GM23338 (cell line): ENCODE data around the gene S100A14.

Experiments
- CREB1 ChIP-seq: fragments of 250-450 bp; sonication (Bioruptor Pico); IDR thresholded peaks from 2 replicates; pipeline ENCODE4 v1.5.0; 2020; ENCODE audit warnings: low read depth, mild to moderate bottlenecking, moderate library complexity
- EZH2 ChIP-seq: fragments of 200-600 bp; sonication (generic); IDR thresholded peaks from one replicate; pipeline ENCODE4 v1.8.0; 2017; ENCODE audit warnings: antibody characterized with exemption, mild to moderate bottlenecking, low read depth; ENCODE audit not compliant: unreplicated experiment
- EZH2phosphoT487 ChIP-seq: fragments of 200-600 bp; sonication (generic); IDR thresholded peaks from one replicate; pipeline ENCODE4 v1.8.1; 2018; ENCODE audit warnings: antibody characterized with exemption; ENCODE audit not compliant: unreplicated experiment
- JUNB ChIP-seq: IDR thresholded peaks from one replicate; pipeline ENCODE4 v1.6.1; 2016; ENCODE audit warnings: antibody characterized with exemption; ENCODE audit not compliant: unreplicated experiment
- POLR2AphosphoS5 ChIP-seq: IDR thresholded peaks from 2 replicates; pipeline ENCODE4 v1.6.1; 2016; ENCODE audit warnings: antibody characterized with exemption, low read depth
- STAT1 ChIP-seq: IDR thresholded peaks from one replicate; pipeline ENCODE4 v1.6.1; 2016; ENCODE audit warnings: antibody characterized with exemption; ENCODE audit not compliant: unreplicated experiment
- ZNF331 ChIP-seq: fragments of 250-450 bp; sonication (Bioruptor Pico); IDR thresholded peaks from 2 replicates; pipeline ENCODE4 v1.5.0; 2020; ENCODE audit warnings: low read depth, mild to moderate bottlenecking, moderate library complexity
- TF ChIP-seq, protein P1 (sequence below), 2 experiments: fragments of 200-600 bp in 1 of 2; sonication (generic) in 1 of 2; conservative IDR thresholded peaks; 2 replicates each; pipeline versions ENCODE4 v1.5.1 to v1.6.1; 2016 to 2017; ENCODE audit warnings: antibody characterized with exemption in 2 of 2, low read depth in 2 of 2, mild to moderate bottlenecking in 2 of 2, moderate library complexity in 1 of 2
- TF ChIP-seq, protein P2 (sequence below): IDR thresholded peaks from 2 replicates; pipeline ENCODE4 v1.6.1; 2016; ENCODE audit warnings: antibody characterized with exemption
- TF ChIP-seq, protein P3 (sequence below): IDR thresholded peaks from one replicate; pipeline ENCODE4 v1.6.1; 2018; ENCODE audit warnings: antibody characterized with exemption; ENCODE audit not compliant: unreplicated experiment

DNA sequence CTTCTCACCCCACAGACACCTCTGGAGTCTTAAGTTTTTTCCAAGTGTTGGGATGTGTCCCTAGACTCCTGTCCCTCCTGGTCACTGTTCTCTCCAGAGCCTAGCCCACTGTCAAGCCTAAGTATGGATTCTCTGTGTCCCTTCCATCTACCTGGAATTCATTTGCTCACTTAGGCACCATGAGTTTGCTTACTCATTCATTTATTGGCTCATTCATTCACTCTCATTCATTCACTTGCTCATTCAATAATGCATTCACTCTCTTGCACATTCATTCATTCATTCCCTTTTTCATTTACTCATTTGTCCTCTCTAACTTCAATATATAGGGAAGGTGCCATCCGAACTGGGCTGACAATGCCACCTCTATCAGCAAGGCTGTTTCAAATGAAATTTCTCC lies 4.8 kb downstream of the S100A14 start:
- TF ChIP-seq JUNB = no peak
- TF ChIP-seq POLR2AphosphoS5 = no peak
- TF ChIP-seq, protein P1, sequence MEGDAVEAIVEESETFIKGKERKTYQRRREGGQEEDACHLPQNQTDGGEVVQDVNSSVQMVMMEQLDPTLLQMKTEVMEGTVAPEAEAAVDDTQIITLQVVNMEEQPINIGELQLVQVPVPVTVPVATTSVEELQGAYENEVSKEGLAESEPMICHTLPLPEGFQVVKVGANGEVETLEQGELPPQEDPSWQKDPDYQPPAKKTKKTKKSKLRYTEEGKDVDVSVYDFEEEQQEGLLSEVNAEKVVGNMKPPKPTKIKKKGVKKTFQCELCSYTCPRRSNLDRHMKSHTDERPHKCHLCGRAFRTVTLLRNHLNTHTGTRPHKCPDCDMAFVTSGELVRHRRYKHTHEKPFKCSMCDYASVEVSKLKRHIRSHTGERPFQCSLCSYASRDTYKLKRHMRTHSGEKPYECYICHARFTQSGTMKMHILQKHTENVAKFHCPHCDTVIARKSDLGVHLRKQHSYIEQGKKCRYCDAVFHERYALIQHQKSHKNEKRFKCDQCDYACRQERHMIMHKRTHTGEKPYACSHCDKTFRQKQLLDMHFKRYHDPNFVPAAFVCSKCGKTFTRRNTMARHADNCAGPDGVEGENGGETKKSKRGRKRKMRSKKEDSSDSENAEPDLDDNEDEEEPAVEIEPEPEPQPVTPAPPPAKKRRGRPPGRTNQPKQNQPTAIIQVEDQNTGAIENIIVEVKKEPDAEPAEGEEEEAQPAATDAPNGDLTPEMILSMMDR (conservative IDR thresholded peaks at IDR 0.05; ENCODE audit: low read depth in 2 of 2) = no peak
- no peak for TF ChIP-seq CREB1 (CRISPR knock-in tag)
- no peak for TF ChIP-seq EZH2phosphoT487
- no peak for TF ChIP-seq EZH2
- TF ChIP-seq, protein P2, sequence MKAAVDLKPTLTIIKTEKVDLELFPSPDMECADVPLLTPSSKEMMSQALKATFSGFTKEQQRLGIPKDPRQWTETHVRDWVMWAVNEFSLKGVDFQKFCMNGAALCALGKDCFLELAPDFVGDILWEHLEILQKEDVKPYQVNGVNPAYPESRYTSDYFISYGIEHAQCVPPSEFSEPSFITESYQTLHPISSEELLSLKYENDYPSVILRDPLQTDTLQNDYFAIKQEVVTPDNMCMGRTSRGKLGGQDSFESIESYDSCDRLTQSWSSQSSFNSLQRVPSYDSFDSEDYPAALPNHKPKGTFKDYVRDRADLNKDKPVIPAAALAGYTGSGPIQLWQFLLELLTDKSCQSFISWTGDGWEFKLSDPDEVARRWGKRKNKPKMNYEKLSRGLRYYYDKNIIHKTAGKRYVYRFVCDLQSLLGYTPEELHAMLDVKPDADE = no peak
- TF ChIP-seq STAT1 = no peak
- TF ChIP-seq, protein P3, sequence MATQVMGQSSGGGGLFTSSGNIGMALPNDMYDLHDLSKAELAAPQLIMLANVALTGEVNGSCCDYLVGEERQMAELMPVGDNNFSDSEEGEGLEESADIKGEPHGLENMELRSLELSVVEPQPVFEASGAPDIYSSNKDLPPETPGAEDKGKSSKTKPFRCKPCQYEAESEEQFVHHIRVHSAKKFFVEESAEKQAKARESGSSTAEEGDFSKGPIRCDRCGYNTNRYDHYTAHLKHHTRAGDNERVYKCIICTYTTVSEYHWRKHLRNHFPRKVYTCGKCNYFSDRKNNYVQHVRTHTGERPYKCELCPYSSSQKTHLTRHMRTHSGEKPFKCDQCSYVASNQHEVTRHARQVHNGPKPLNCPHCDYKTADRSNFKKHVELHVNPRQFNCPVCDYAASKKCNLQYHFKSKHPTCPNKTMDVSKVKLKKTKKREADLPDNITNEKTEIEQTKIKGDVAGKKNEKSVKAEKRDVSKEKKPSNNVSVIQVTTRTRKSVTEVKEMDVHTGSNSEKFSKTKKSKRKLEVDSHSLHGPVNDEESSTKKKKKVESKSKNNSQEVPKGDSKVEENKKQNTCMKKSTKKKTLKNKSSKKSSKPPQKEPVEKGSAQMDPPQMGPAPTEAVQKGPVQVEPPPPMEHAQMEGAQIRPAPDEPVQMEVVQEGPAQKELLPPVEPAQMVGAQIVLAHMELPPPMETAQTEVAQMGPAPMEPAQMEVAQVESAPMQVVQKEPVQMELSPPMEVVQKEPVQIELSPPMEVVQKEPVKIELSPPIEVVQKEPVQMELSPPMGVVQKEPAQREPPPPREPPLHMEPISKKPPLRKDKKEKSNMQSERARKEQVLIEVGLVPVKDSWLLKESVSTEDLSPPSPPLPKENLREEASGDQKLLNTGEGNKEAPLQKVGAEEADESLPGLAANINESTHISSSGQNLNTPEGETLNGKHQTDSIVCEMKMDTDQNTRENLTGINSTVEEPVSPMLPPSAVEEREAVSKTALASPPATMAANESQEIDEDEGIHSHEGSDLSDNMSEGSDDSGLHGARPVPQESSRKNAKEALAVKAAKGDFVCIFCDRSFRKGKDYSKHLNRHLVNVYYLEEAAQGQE = no peak
- TF ChIP-seq ZNF331 (CRISPR knock-in tag) = no peak
